Measurements from ENCODE around the gene ACBD6. TPM values are rescaled to one million over a fixed set of nuclear protein-coding genes. Genes with fewer than 3 reads are reported as not detected.

The ACBD6 gene
- total and polyA plus RNA-seq, 8 donors, result 15.0 to 25.1 (median 18.6) TPM

- DNase-seq (no peak), ATAC-seq (peak in 3 of 4 donors; percentile 18 to 69 (median 62)), FAIRE-seq (no peak)
- Histone ChIP-seq H3K36me3 (peaks cover 0 to 8% (median 0%) of the 10 kb centered on the region in 3 donors), H3K9me3 (no peaks in the 10 kb centered on the region), H3K4me3 (no peak overlapping the region), H3K27me3 (no peaks in the 10 kb centered on the region), H3K4me1 (peaks cover 0 to 7% (median 0%) of the 10 kb centered on the region in 3 donors), H3K27ac (no peak overlapping the region)
- no peak for TF ChIP-seq CTCF (IDR thresholded peaks at IDR 0.05)
- intact Hi-C loops (cut with DNase I), result no loop called here
- 91 to 93% methylated on average over 9 of the region's 9 CpGs for WGBS, 2 donors
These were observed 223.6 kb downstream of the ACBD6 start for GRCh38 chr1:180278596-180279395.

- Histone ChIP-seq H3K9me3 (no peaks in the 10 kb centered on the region), H3K27ac (no peak overlapping the region), H3K4me3 (no peak overlapping the region), H3K27me3 (no peaks in the 10 kb centered on the region), H3K4me1 (peaks cover 0 to 7% (median 0%) of the 10 kb centered on the region in 3 donors), H3K36me3 (peaks cover 0 to 8% (median 0%) of the 10 kb centered on the region in 3 donors)
- no peak for FAIRE-seq
- DNase-seq, result no peak
- TF ChIP-seq CTCF (IDR thresholded peaks at IDR 0.05), result no peak
- 91 to 95% methylated on average over 2 of the region's 2 CpGs for WGBS, 2 donors
- intact Hi-C loops (cut with DNase I), result no loop called here
- ATAC-seq, result no peak
These were observed 224.2 kb downstream of the ACBD6 start for GRCh38 chr1:180278194-180278515.

GRCh38 chr1:180277476-180278193 is 224.7 kb downstream of the ACBD6 start:
- intact Hi-C loops (cut with DNase I), result no loop called here
- Histone ChIP-seq H3K9me3 (no peaks in the 10 kb centered on the region), H3K27ac (no peak overlapping the region), H3K4me1 (peaks cover 0 to 5% (median 0%) of the 10 kb centered on the region in 3 donors), H3K4me3 (no peak overlapping the region), H3K27me3 (no peaks in the 10 kb centered on the region), H3K36me3 (peaks cover 0 to 8% (median 0%) of the 10 kb centered on the region in 3 donors)
- FAIRE-seq (no peak), DNase-seq (no peak), ATAC-seq (no peak)
- no peak for TF ChIP-seq CTCF (IDR thresholded peaks at IDR 0.05)
- WGBS, 2 donors, result 90% methylated on average over 5 of the region's 5 CpGs

GRCh38 chr1:180275726-180276125 is 226.7 kb downstream of the ACBD6 start:
- ATAC-seq (no peak), DNase-seq (peak in 1 of 6 donors; percentile 25), FAIRE-seq (no peak)
- H3K4me1 ChIP-seq, result peaks cover 0 to 6% (median 0%) of the 10 kb centered on the region in 3 donors
- no peaks in the 10 kb centered on the region for H3K9me3 ChIP-seq
- intact Hi-C loops (cut with DNase I), result no loop called here
- H3K27me3 ChIP-seq, result no peaks in the 10 kb centered on the region
- no peak for TF ChIP-seq CTCF (IDR thresholded peaks at IDR 0.05)
- peaks cover 0 to under 1% (median 0%) of the 10 kb centered on the region in 3 donors for H3K36me3 ChIP-seq
- H3K4me3 ChIP-seq, result no peak overlapping the region
- WGBS, 2 donors, result 95 to 96% methylated on average over 5 of the region's 5 CpGs
- H3K27ac ChIP-seq, result no peak overlapping the region

Data from pancreas (tissue), 10 donors.